Neutrophil (primary cell): ENCODE measurements around the gene CFHR4.
"Not testable (repeated sequence)": the region's sequence is repeated elsewhere in the genome, so short reads cannot be mapped to it uniquely, and the experiment has no call there.

Experiments used
- H3K27ac ChIP-seq: fragments of 200-600 bp; sonication (generic); 2 replicates; pipeline ENCODE4 v1.5.1; 2016; ENCODE audit warnings: mild to moderate bottlenecking, moderate library complexity
- H3K27me3 ChIP-seq: fragments of 200-600 bp; sonication (generic); 2 replicates; pipeline ENCODE4 v1.6.0; 2016; ENCODE audit warnings: mild to moderate bottlenecking
- H3K36me3 ChIP-seq: fragments of 200-600 bp; sonication (generic); 2 replicates; pipeline ENCODE4 v1.5.1; 2017
- H3K4me1 ChIP-seq, 2 experiments: fragments of 200-600 bp in 1 of 2; sonication (generic) in 1 of 2; 1 replicate in 1 of 2; 2 replicates in 1 of 2; pipeline versions ENCODE4 v1.5.1 to v1.6.1; 2013 to 2016; ENCODE audit warnings: low read depth in 1 of 2, low read length in 1 of 2, mild to moderate bottlenecking in 1 of 2, moderate library complexity in 1 of 2; ENCODE audit not compliant: control insufficient read depth in 1 of 2, insufficient read depth in 1 of 2
- H3K4me3 ChIP-seq, 2 experiments: fragments of 200-600 bp in 1 of 2; sonication (generic) in 1 of 2; 1 replicate in 1 of 2; 2 replicates in 1 of 2; pipeline ENCODE4 v1.5.1; 2013 to 2016; ENCODE audit warnings: low read depth in 1 of 2, low read length in 1 of 2, mild to moderate bottlenecking in 1 of 2, moderate library complexity in 1 of 2
- H3K9me3 ChIP-seq: fragments of 200-600 bp; sonication (generic); 2 replicates; pipeline ENCODE4 v1.5.1; 2016
- CTCF ChIP-seq: fragments of 200-600 bp; sonication (generic); IDR thresholded peaks from 2 replicates; pipeline ENCODE4 v1.5.1; 2016; ENCODE audit warnings: antibody characterized with exemption

The CFHR4 gene

GRCh38 chr1:196910215-196910614 lies 22.4 kb downstream of the CFHR4 start:
- TF ChIP-seq CTCF = no peak
- H3K27ac ChIP-seq = no peak overlapping the region
- H3K36me3 ChIP-seq = no peaks in the 10 kb centered on the region
- no peaks in the 10 kb centered on the region for H3K4me1 ChIP-seq
- H3K27me3 ChIP-seq = no peaks in the 10 kb centered on the region
- H3K9me3 ChIP-seq = no peaks in the 10 kb centered on the region
- H3K4me3 ChIP-seq = no peak overlapping the region

- H3K9me3 ChIP-seq, H3K27ac ChIP-seq, H3K4me3 ChIP-seq, H3K27me3 ChIP-seq, H3K36me3 ChIP-seq, H3K4me1 ChIP-seq: not testable (repeated sequence)
Observed at GRCh38 chr1:196912283-196912682, 24.4 kb downstream of the CFHR4 start.

GRCh38 chr1:196926839-196927238 lies 39.0 kb downstream of the CFHR4 start:
- not testable (repeated sequence) for H3K4me1 ChIP-seq, H3K27ac ChIP-seq, H3K27me3 ChIP-seq, H3K36me3 ChIP-seq, H3K4me3 ChIP-seq, H3K9me3 ChIP-seq

- not testable (repeated sequence) for H3K36me3 ChIP-seq, H3K27ac ChIP-seq, H3K9me3 ChIP-seq, H3K27me3 ChIP-seq, H3K4me3 ChIP-seq, H3K4me1 ChIP-seq
Observed at GRCh38 chr1:196932853-196933252, 45.0 kb downstream of the CFHR4 start.

- Histone ChIP-seq H3K27me3 (no peaks in the 10 kb centered on the region), H3K4me3 (no peak overlapping the region), H3K36me3 (no peaks in the 10 kb centered on the region), H3K4me1 (no peaks in the 10 kb centered on the region), H3K27ac (no peak overlapping the region), H3K9me3 (no peaks in the 10 kb centered on the region)
- no peak for TF ChIP-seq CTCF
Observed at GRCh38 chr1:196933531-196934189, 45.8 kb downstream of the CFHR4 start.

- not testable (repeated sequence) for H3K9me3 ChIP-seq, H3K36me3 ChIP-seq, H3K4me1 ChIP-seq, H3K4me3 ChIP-seq, H3K27ac ChIP-seq, H3K27me3 ChIP-seq
Observed at GRCh38 chr1:196941474-196941873, 53.6 kb downstream of the CFHR4 start.

- not testable (repeated sequence) for H3K27me3 ChIP-seq, H3K4me1 ChIP-seq, H3K36me3 ChIP-seq, H3K27ac ChIP-seq, H3K9me3 ChIP-seq, H3K4me3 ChIP-seq
Observed at GRCh38 chr1:196943568-196943967, 55.7 kb downstream of the CFHR4 start, which contains the start of gene CFHR2. Gene CFHR2, plus strand, starts transcription at chr1:196943738. Its CDS starts 143 bp downstream, at chr1:196943881.

- Histone ChIP-seq H3K9me3 (no peaks in the 10 kb centered on the region), H3K4me1 (no peaks in the 10 kb centered on the region), H3K36me3 (no peaks in the 10 kb centered on the region), H3K4me3 (no peak overlapping the region), H3K27ac (no peak overlapping the region), H3K27me3 (no peaks in the 10 kb centered on the region)
- TF ChIP-seq CTCF = no peak
Observed at GRCh38 chr1:196951711-196952394, 64.0 kb downstream of the CFHR4 start.
